GM18907 (cell line): Measurements from ENCODE around the gene ARPC5L.
"Not testable (repeated sequence)": the region's sequence is repeated elsewhere in the genome, so short reads cannot be mapped to it uniquely, and the experiment has no call there.

Source experiments
- ATAC-seq: cut with Tn5 transposase; IDR thresholded peaks from one replicate; pipeline ENCODE4 v1.9.1; 2021; ENCODE audit warnings: mild to moderate bottlenecking, moderate library complexity; ENCODE audit not compliant: unreplicated experiment

ARPC5L gene

DNA sequence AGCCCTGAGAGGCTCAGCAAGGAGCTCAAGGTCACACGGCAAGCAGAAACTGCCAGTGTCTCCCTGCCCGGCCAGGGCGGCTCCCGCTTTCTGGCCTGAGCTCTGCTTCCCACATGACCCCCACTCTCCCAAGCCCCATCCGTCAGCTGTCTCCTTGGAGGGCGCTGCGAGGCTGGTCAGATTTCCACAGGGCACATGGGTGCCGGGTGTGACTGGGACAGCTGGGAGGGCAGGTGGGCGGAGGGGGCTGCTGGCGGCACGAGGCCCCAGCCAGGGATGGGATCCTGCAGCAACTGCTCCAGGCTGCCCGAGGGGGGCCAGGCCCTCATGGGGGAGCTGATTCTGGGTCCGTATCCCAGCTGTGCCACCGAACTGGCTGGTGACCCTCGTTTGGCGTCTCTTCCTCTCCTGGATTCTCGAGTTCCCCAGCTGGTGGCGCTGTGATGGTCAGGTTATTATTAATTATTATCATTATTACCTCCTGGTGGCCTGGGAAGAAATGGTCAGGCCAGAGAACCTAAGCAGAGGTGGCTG, 21.6 kb upstream of the ARPC5L start:
- no peak for ATAC-seq

DNA sequence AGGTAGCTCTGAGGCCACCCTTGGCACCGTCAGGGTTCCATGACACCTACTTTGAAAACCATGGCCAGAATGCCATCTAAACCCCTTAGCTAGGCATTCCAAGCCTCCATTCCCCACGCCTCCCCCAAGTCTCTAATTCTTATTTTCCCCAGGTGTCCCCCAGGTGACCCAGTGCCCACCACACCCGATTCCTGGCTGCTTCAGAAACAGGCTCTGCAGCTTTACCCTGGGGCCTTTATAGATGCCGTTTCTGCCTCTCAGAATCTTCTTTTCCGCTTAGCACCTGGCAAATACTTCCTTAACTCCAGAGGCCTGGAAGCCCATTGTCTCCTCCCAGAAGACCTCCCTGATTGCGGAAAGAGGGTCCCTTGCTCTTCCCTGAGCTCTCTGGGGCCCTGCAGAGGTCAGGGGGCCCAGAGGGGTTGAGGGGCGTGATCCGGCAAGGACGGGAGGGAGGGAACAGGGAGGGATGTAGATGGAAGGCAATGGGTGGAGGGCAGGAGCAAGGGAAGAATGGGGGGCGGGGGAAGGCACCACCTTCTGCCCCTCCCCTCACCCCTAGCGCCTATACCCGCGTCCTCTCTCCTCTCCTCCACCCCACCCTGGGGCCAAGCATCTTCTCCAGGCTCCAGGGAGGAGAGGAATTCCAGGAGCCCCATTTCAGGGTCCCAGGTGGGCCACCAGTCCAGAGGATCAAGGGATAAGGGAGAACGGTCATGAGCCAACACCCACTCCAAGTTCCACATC, 20.7 kb upstream of the ARPC5L start:
- no peak for ATAC-seq

DNA sequence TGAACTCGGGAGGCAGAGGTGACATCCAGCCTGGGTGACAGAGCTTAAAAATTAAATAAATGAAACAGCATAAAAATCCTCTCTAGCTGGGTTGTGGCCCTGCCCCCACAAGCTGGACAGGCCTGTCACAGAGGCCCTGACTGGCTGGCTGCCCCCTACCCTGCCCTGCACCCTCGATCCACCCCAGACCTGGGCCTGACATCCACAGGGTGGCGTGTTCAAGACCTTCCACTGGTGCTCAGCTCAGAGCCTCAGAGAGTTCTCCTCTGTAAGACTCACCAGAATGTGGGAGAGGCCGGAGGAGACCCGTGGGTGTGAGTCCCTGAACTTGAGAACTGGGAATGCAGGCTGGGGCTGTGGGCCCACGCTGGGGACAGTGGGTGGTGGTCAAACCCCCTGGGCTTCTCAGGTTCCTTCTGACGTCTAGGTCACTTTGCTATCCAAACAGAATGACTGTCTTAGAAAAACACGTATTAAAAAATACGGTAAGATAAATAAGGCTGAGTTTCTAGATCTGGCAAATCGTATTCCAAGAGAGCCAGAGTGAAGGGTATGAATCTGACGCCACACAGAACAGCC, 18.4 kb upstream of the ARPC5L start:
- ATAC-seq, result no peak

DNA sequence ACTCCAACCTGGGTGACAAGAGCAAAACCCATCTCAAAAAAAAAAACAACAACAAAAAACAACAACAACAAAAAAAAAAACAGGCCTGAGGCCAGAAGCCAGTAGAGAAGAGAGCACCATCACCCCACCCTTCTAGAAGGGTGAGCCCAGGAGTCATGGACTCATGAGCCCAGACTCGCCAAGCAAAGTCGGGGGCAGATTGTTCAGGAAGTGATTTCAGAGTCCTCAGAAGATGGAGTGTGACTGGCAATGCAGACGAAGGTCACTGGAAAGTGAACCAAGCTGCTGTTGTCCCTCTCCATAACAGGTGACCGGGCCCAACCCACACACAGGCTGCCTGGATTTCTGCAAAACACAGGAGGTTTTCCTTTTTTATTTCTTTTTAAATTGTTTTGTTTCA, 17.6 kb upstream of the ARPC5L start:
- ATAC-seq, result no peak

DNA sequence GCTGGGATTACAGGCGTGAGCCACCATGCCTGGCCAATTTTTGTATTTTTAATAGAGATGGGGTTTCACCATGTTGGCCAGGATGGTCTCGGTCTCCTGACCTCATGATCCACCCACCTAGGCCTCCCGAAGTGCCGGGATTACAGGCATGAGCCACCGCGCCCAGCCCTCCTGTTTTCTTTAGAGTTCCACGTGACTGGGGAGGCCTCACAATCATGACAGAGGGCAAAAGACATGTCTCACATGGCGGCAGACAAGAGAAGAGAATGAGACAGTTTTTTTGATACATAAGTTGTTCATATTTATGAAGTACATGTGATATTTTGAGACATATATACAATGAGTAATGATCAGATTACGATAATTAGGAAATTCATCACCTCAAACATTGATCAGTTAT, 15.5 kb upstream of the ARPC5L start:
- ATAC-seq, result not testable (repeated sequence)

DNA sequence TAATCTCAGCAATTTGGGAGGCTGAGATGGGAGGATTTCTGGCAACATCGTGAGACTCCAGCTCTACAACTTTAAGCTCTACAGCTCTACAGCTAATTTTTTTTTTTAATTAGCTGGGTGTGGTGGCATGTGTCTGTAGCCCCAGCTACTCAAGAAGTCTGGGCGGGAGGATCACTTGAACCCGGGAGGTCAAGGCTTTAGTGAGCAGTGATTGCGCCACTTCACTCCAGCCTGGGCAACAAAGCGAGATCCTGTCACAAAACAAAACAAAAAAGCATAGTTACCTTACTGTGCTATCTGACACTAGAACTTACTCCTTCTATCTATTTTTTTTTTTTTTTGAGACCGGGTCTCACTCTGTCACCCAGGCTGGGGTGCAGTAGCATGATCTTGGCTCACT, 15.0 kb upstream of the ARPC5L start:
- ATAC-seq, result no peak

DNA sequence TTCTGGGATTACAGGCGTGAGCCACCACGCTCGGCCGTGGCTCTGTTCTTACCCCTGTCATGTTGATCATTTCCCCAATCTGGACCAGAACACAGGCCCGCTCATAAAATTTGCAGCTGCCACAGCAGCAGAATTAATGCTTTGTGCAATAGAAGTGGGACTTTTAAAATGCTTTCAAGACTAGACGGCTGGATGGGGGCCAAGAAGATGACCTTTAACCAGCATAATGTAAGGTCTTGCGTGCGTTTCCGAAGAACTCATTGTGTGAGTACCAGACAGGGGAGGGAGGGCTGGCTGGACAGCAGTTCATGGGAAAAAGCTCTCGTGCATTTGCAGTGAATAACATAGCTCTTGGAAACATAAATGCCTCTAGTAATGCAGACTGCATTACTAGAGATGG, 12.1 kb upstream of the ARPC5L start:
- no peak for ATAC-seq

DNA sequence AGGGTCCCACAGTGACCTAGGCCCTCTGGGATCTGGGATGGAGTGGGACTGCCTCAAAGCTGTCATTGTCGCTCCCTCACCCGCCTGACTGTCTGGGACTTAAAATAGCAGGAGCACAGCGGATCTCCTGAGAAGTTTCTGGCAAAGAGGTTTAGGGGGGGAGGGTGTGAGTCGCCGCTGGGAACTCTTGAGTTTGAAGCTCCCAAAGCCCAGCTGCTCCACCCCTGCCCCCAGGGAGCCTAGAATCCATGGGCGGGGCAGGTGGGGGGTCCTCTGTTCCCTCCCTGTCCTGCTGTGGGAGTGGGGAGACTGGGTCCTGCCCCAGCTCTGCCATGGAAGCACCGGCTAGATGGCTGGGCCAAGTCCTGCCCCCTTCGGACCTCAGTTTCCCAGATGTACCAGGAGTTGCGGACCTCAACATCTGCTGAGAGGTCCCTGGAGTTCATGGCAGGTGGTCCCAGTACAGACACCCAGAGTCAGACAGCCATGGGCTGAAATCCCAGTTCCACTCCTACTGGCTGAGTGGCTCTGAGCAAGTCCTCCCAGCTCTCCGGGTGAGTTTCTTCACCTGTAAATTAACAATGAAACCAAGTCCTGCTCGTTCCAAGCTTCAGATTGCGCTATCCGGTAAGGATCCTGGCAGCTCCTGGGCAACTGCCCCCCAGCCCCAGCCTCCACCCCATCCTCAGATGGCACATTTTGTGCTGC, 9.7 kb upstream of the ARPC5L start:
- ATAC-seq, result no peak

DNA sequence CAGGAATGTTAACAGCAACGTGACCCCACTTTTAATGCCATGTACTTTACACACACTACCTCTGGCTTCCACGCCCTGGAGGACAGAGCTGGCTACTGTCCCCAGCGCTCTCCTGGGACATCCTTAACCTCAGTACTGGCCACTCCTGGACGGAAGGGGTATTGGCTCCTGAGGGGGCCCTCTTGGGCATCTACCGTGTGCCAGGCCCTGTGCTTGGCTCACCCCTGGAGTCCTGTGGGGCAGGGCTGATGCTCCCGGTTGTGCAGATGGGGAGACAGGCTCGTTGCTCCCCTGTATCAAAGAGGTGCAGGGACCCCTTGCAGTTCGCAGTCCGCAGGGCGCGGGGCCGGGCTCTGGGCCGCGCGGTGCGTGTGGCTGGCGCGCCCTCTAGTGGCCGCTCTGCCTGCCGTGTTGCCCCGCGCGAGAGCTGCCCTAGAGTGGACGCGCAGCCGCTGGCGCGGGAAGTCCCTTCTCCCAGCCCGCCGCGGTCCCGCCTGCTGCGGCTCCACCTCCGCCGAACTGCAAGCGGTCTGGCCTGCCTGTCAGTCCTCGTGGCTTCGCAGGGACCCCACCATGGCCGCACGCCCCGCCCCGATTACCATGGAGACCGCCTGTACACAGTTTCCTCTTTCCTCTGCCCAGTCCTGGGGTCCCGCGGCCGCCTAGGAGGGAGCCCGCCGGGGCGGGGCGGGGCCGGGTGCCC, 8.9 kb upstream of the ARPC5L start, which contains the start of gene WDR38:
TSS of gene WDR38 (plus strand) at position 632 of the 703 bp plus-strand sequence. CDS start 72 bp downstream, outside the sequence.
- ATAC-seq, result peak; percentile 70

DNA sequence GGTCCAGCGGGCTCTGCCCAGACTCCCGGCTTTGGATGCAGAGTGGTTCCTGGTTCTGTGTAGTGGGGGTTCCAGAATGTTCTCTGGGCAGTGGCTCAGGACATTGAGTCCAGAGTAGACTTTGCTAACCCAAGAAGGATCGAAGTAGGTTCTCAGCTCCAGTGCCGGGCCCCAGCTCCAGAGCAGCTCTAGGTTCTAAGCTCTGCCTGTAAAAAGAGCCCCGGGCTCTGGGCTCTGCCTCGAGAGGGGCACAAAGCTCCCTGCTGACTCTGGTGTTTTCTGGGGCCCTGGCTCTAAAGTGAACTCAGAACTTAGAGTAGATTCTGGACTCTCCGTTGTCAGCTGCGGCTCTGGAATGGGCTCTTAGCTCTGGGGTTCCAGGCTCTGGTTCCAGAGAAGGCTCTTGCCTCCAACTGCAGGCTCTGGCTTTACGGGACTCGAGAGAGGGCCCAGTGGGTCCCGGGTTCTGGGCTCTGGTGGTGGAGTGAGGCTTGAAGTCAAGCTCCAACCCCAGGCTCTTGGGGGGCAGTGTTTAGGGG, 8.3 kb upstream of the ARPC5L start:
- no peak for ATAC-seq

DNA sequence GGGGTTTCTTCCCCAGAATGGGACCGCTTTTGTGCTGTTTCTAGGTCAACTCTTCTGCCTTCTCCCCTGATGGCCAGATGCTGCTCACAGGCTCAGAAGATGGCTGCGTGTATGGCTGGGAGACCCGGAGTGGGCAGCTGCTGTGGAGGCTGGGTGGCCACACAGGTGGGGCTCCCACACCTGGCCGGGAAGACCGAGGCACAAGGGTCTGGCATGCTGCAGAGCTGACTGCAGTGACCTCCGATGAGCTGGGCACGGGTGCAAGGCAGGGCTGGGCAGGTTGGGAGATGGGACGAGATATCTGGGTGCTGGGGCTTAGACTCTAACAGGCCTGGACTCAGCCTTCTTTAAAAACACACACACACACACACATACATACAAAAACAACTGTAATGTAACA, 7.8 kb upstream of the ARPC5L start:
- ATAC-seq, result no peak

DNA sequence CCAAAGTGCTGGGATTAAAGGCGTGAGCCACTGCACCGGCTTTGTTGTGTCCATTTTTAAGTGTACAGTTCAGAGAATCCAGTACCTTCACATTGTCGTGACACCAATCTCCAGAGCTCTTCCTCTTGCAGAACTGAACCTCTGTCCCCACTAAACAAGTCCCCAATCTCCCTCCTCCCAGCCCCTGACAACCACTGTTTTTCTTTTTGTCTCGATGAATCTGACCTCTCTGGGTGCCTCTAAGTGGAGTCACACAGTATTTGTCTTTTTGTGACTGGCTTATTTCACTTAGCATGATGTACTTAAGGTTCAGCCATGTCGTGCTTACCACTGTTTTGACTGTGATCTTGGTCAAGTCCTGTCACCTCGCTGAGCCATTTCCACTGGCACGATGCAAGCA, 7.1 kb upstream of the ARPC5L start:
- ATAC-seq, result no peak

DNA sequence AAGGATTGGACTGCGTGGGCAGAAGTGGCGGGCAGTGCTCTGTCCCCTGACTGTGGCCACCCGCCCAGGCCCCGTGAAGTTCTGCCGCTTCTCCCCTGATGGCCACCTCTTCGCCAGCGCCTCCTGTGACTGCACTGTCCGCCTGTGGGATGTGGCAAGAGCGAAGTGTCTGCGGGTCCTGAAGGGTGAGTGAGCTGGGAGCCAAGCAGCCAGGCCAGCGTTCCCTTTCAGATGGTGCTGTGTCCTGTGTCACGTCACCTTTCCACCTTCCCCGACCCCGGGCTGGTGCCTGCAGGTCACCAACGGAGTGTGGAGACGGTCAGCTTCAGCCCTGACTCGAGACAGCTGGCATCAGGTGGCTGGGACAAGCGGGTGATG, 6.4 kb upstream of the ARPC5L start:
- ATAC-seq, result no peak

DNA sequence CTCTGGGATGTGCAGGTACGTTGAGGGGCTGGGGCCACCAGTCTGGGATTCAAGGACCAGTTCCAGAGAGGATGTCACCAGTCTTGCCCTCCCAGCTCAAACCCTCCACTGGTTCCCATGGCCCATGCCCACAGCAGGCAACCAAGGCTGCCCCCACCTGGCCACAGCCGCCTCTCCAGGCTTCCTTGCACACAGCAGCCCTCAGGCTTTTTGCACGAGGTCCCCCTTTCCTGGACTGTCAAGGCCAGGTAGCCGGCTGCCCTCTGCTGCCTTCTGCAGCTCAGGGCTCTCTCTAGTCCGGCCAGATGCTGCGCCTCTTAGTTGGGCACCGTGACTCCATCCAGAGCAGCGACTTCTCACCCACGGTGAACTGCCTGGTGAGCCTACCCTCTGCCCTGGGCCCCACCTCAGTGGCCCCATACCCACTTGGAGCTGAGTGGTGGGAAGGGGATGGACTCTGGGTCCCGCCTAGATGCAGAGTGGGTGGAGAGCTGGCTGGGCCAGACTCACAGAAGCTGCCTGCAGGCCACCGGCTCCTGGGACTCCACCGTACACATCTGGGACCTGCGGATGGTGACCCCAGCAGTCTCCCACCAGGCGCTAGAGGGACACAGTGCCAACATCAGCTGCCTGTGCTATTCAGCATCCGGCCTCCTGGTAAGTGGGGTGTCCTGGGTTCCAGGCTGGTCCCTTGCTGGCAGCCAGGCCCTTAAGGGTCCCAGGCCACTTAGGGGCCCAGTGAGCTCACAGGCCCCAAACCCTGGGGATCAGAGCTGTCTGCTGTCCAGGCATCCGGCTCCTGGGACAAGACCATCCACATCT, 5.8 kb upstream of the ARPC5L start:
- ATAC-seq, result no peak

DNA sequence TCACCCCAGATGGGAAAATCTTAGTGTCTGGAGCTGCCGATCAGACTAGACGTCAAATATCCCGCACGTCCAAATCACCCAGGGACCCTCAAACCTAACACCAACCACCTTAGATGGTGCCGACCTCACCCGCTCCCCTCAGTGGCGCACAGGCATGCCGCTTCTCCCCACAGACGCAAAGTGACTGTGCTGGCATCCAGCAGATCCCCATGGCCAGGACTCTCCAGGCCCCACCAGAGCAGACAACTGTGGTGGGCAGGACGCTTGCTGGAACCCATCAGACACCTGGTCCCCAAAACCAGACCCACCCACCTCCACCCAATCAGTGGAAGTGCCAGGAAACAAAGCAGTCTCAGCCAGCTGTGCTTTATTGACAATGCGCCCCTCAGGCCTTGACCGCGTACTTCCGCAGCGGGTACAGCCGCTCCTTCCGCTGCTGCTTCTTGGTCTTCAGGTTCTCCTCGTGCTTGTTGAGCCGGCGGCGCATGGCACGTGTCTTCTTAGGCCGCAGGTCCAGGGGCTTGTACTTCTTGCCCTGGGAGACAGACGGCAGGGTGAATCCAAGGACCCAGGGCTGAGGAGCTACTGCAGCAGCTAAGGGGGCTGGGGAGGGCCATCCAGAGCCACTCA, 4.3 kb upstream of the ARPC5L start:
- ATAC-seq, result no peak

DNA sequence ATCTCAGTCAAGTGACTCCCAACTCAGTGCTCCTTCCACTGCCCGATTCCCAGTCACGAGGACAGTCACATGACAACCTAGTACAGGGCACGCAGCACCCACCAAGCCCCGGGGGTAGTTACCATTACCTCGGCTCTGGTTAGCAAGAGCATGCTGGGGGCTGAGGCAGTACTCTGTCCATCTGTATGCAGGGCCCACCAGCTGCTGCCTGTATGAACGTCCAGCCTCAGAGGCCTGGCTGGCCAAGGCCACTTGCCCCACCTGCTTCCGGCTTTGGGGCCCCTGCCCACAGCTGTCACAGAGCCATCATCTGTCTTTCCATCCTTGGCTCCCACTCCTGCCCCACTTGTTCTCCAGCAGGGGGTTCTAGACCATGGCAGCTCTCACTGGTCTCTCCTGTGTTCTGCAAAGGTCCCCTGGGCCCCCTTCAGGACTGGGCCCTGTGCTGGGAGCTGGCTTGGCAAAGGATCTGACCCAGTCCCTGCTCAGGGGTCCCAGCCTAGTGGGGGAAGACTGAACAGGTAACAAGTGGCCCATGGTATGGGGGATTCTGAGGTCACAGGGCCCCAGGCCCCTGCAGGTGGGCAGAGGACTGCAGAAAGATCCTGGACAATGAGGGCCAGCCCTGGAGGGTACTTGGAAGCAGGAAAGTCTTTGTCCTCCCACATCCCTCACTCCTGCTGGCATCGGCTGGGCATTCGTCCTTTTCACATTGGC, 3.4 kb upstream of the ARPC5L start:
- no peak for ATAC-seq

DNA sequence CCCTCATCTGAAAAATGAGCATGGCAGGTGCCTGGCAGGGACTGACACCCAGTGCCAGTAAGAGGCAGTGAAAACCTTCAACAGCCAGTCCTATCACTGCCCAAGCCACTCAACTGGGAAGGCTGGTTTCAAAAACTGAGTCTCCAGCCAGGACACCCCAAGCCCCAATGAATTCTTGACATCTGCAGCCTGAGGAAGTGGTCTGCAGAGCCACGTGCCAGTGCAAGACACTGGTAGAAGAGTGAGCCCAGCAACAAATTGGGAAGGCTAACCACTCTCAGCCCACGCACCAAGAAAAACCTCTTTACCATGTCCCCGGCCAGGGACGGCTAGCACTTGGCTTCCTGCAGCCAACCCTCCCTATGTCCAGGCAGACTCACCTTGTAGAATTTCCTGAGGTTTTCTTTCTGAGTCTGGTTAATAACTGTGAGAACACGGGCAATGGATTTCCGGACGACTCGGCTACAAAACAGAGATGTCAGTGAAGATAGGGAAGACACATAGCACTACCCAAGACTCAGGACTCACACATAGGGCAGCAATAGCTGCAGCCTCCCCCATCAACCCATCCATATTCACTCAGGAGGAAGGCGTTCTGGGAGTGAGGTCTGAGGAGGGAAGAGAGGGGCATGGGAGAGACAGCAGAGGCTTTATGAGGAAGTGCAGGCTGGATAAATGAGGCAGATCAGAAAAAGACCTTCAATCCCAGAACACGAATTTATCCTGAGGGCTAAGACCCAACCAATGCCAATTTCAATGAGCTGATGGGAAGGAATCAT, 1.9 kb upstream of the ARPC5L start:
- ATAC-seq, result no peak

DNA sequence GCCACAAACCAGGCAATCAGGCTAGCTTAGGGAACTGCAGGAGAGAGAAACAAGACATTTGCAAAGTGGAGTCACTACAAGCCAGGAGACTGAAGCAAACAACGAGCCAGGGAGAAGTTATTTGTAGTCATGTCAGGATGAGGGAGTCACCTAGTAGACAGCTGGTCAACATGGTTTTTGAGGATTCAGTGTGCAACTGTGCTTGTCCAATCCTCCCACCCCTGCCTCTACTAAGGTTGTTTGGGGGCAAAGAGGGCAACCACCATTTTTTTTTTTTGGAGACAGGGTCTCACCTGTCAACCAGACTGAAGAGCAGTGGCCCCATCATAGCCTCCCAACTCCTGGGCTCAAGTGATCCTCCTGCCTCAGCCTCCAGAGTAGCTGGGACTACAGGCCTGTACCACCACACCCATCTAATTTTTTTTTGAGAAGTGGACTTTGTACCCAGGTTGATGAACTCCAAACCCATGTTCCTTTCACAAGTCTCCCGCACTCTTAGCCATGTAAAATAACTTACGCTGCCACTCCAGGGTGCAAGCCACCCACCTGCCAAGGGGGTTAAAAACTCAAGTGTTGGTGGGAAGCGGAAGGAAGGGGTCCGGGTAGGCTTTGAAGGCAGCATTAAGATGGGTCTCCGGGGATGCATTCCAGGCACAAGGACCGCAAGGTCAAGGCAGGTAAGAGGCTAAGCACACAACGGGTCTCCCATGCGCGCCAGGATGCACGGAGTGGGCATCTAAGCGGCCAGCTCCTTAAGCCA, 1.2 kb upstream of the ARPC5L start:
- ATAC-seq, result no peak
